Measurements from ENCODE around the gene PVRIG.

GRCh38 chr7:100247152-100247757 is 27.5 kb downstream of the PVRIG start:
- TF ChIP-seq, protein P1, sequence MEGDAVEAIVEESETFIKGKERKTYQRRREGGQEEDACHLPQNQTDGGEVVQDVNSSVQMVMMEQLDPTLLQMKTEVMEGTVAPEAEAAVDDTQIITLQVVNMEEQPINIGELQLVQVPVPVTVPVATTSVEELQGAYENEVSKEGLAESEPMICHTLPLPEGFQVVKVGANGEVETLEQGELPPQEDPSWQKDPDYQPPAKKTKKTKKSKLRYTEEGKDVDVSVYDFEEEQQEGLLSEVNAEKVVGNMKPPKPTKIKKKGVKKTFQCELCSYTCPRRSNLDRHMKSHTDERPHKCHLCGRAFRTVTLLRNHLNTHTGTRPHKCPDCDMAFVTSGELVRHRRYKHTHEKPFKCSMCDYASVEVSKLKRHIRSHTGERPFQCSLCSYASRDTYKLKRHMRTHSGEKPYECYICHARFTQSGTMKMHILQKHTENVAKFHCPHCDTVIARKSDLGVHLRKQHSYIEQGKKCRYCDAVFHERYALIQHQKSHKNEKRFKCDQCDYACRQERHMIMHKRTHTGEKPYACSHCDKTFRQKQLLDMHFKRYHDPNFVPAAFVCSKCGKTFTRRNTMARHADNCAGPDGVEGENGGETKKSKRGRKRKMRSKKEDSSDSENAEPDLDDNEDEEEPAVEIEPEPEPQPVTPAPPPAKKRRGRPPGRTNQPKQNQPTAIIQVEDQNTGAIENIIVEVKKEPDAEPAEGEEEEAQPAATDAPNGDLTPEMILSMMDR (IDR thresholded peaks at IDR 0.05; ENCODE audit: control extremely low read depth in 1 of 3, insufficient read depth in 1 of 3, low read depth in 1 of 3, low read length in 3 of 3) = peak in 2 of 3 experiments; percentile 23 to 41; a peak in 2 of 4 replicates
- TF ChIP-seq, protein P2, sequence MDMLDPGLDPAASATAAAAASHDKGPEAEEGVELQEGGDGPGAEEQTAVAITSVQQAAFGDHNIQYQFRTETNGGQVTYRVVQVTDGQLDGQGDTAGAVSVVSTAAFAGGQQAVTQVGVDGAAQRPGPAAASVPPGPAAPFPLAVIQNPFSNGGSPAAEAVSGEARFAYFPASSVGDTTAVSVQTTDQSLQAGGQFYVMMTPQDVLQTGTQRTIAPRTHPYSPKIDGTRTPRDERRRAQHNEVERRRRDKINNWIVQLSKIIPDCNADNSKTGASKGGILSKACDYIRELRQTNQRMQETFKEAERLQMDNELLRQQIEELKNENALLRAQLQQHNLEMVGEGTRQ (IDR thresholded peaks at IDR 0.05; ENCODE audit: low read length) = no peak
- no peak for TF ChIP-seq POLR2AphosphoS5 (IDR thresholded peaks at IDR 0.05; ENCODE audit: low read depth, low read length)
- TF ChIP-seq RFX5 (IDR thresholded peaks at IDR 0.05; ENCODE audit: borderline replicate concordance, low read depth, low read length) = no peak
- no peak for TF ChIP-seq SUZ12 (IDR thresholded peaks at IDR 0.05; ENCODE audit: low read length)
- TF ChIP-seq RXRA (IDR thresholded peaks at IDR 0.05; ENCODE audit: insufficient read depth, low read depth, low read length) = no peak
- no peak for TF ChIP-seq SIN3A (conservative IDR thresholded peaks at IDR 0.05 in 1 of 2, IDR thresholded peaks at IDR 0.05 in 1 of 2; ENCODE audit: low read depth in 1 of 2, low read length in 2 of 2)
- TF ChIP-seq TAF7 (optimal IDR thresholded peaks at IDR 0.05; ENCODE audit: borderline replicate concordance, low read depth, low read length) = no peak
- no peak for TF ChIP-seq POLR2A (IDR thresholded peaks at IDR 0.05; ENCODE audit: control extremely low read depth in 1 of 2, low read depth in 2 of 2, low read length in 2 of 2)
- TF ChIP-seq CHD1 (IDR thresholded peaks at IDR 0.05; ENCODE audit: low read depth, low read length) = no peak
- no peak for TF ChIP-seq CREB1 (IDR thresholded peaks at IDR 0.05)
- TF ChIP-seq JUND (IDR thresholded peaks at IDR 0.05; ENCODE audit: low read length) = peak; percentile 66; the same call in 1 of the 2 replicates
